ENCODE data around the gene KIF26A. TPM values are rescaled to one million over a fixed set of nuclear protein-coding genes. Genes with fewer than 3 reads are reported as not detected.

KIF26A gene
- total and polyA plus RNA-seq, 7 donors, result 0.99 to 3.2 (median 1.8) TPM

DNA sequence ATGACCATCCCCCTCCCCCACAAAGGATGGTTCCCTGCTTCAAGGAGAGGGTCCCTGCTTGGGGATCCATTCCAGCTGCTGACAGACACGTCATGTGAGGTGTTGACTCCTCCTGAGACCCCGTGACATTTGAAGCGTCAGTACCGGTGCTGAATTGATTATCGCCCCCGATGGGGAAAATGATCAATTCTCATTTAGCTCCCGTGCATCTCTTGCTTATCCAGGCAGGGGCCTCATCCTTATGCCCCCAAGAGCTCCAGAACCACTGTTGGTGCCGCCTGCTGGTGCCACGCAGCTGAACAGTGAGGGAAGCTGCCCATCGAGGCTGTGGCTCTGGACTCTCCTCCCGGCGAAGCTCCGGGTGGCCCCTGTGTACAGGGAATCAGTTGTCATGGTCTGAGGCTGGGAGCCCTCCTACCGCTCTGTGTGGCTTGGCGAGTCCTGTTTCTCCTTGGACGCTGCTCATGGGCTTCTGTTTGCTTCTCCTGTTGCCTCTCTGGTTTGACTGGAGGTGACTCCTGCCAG lies 4.6 kb downstream of the KIF26A start:
- ATAC-seq, result no peak
- Histone ChIP-seq H3K9me3 (no peaks in the 10 kb centered on the region), H3K4me1 (peaks cover 2% of the 10 kb centered on the region), H3K36me3 (ENCODE audit: insufficient read depth in 1 of 2, low read depth in 1 of 2) (no peaks in the 10 kb centered on the region), H3K27me3 (ENCODE audit: insufficient read depth in 3 of 3, low read length in 2 of 3) (peaks cover 0 to 27% (median 6%) of the 10 kb centered on the region in 3 donors), H3K27ac (no peak overlapping the region), H3K4me3 (no peak overlapping the region)
- no peak for DNase-seq
- 61 to 72% (median 64%) methylated on average over 16 of the region's 16 CpGs for WGBS, 3 donors
- TF ChIP-seq, protein P1, sequence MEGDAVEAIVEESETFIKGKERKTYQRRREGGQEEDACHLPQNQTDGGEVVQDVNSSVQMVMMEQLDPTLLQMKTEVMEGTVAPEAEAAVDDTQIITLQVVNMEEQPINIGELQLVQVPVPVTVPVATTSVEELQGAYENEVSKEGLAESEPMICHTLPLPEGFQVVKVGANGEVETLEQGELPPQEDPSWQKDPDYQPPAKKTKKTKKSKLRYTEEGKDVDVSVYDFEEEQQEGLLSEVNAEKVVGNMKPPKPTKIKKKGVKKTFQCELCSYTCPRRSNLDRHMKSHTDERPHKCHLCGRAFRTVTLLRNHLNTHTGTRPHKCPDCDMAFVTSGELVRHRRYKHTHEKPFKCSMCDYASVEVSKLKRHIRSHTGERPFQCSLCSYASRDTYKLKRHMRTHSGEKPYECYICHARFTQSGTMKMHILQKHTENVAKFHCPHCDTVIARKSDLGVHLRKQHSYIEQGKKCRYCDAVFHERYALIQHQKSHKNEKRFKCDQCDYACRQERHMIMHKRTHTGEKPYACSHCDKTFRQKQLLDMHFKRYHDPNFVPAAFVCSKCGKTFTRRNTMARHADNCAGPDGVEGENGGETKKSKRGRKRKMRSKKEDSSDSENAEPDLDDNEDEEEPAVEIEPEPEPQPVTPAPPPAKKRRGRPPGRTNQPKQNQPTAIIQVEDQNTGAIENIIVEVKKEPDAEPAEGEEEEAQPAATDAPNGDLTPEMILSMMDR (IDR thresholded peaks at IDR 0.05), result no peak
- intact Hi-C loops (cut with DNase I), result loop anchor here in 1 of 2 donors (5.0 kb wide), 1 partner anchor 494 kb away; no protein-coding TSS in a partner anchor

DNA sequence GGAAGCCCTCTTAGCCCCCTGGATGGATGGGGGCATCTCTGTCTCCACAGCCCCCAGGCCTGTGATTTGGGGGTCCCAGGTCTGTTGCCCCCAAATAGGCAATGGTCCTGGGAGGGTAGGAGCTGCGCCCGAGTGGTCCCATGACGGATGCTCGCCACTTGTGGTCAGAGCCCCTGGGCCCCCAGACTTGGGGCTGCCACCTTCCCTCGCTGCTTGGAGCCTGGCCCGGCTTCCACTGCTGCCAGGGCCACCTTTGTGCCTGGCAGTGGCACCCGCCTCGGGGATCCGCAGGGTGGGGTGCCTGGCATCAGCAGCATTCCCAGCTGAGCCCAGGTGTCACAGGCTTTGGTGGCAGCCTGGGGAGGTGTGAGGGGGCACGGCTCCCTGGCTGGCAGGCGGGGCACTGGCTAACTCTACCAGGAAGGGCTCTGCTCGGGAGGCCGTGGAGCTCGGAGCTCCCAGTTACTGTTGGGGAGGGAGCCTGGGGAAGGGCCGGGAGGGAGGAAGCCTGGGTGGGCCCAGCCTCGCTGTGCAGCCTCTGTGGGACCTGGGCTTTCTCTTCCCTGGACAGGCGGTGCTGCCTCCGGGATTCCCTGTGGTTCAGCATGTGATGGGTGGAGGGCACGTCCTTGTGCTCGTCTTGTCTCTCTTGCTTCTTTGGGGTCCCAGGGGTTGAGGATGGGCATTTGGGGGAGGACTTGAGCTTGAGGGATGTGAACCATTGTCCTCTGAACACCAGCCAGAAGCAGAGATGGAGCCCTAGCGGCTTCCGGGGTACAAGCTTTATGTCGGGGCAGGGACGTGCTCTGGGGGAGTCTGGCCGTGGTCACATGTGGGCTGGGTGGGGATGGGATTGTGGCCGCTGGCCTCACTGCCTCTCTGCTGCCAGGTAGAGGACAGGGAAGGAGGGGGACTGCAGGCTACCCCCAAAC lies 5.4 kb downstream of the KIF26A start:
- no peak for ATAC-seq
- intact Hi-C loops (cut with DNase I), result loop anchor here in 1 of 2 donors (5.0 kb wide), 1 partner anchor 494 kb away; no protein-coding TSS in a partner anchor
- Histone ChIP-seq H3K36me3 (ENCODE audit: insufficient read depth in 1 of 2, low read depth in 1 of 2) (no peaks in the 10 kb centered on the region), H3K27ac (no peak overlapping the region), H3K4me1 (no peaks in the 10 kb centered on the region), H3K9me3 (no peaks in the 10 kb centered on the region), H3K4me3 (no peak overlapping the region), H3K27me3 (ENCODE audit: insufficient read depth in 3 of 3, low read length in 2 of 3) (peaks cover 0 to 20% (median 1%) of the 10 kb centered on the region in 3 donors)
- TF ChIP-seq, protein P1 (IDR thresholded peaks at IDR 0.05), result no peak
- 69 to 77% (median 75%) methylated on average over 23 to 26 of the region's 26 CpGs for WGBS, 3 donors
- peak; percentile 10 to 46 for DNase-seq

DNA sequence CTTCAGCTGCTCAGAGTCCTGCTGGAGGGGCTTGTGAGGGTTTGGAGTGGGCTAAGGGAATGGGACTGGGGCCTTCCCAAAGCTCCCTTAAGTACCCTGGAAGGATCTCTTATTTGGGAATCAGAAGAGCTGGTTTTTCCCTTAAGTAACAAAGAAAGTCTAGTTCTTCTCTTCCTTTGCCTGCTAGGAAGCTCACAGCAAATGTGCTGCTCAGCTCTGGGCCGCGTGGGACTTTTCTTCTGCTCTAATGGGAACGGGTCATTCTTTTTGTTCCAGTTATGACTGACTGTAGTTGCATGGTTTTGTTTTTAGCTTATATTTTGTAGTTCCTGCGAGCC lies 6.0 kb downstream of the KIF26A start:
- H3K36me3 ChIP-seq (ENCODE audit: insufficient read depth in 1 of 2, low read depth in 1 of 2), result no peaks in the 10 kb centered on the region
- ATAC-seq (no peak), DNase-seq (no peak)
- peaks cover 0 to 14% (median 0%) of the 10 kb centered on the region in 3 donors for H3K27me3 ChIP-seq (ENCODE audit: insufficient read depth in 3 of 3, low read length in 2 of 3)
- intact Hi-C loops (cut with DNase I), result loop anchor here in 1 of 2 donors (5.0 kb wide), 1 partner anchor 493 kb away; no protein-coding TSS in a partner anchor
- no peak overlapping the region for H3K4me3 ChIP-seq
- TF ChIP-seq, protein P1 (IDR thresholded peaks at IDR 0.05), result no peak
- H3K4me1 ChIP-seq, result no peaks in the 10 kb centered on the region
- H3K27ac ChIP-seq, result no peak overlapping the region
- no peaks in the 10 kb centered on the region for H3K9me3 ChIP-seq
- 77 to 83% (median 79%) methylated on average over 4 of the region's 4 CpGs for WGBS, 3 donors

DNA sequence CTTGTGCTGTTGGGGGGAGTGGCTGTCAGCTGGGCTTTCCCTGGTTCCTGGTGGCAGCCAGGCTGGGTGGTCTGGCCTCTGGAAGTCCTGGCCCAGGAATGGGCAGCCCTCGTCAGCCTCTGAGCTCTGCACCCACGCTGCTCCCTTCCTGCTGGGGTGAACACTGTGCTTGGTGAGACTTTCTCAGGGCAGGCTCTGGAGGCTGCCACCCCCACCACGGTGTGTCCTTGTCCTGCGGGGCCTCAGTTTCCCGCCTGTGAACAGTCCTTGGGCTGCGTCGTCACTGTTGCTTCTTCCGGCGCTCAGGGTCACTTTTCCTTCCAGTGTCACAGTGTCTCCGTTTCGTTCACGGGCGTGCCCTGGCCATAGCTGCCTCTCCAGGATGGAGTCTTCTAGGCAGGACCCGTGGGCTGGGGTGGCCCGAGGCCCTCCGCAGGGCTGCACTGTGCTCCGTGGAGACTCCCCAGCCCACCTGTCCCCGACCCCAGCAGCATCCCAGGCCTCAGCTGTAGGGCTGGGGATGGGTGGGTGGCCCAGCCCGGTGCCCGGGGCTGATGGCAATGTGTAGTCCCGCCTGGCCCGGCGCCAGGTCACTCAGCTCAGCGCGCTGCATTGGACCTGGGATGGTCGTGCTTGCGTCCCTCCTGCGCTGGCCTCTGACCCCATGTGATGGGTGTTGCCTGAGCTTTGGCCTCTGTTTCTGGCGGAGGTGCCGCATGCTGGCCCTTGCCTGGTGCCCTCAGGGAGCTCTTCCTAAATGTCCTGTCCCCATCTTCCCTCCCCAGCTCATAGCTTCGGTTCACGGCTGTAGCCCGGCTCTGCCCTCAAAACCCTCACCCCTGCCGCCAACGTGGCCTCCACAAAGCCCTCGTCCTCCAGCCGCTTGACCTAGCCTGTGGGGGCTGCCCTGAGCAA lies 6.8 kb downstream of the KIF26A start:
- TF ChIP-seq, protein P1 (IDR thresholded peaks at IDR 0.05), result no peak
- no peak overlapping the region for H3K27ac ChIP-seq
- peaks cover 0 to 9% (median 0%) of the 10 kb centered on the region in 3 donors for H3K27me3 ChIP-seq (ENCODE audit: insufficient read depth in 3 of 3, low read length in 2 of 3)
- H3K4me3 ChIP-seq, result no peak overlapping the region
- WGBS, 3 donors, result 72 to 78% (median 77%) methylated on average over 34 to 37 of the region's 37 CpGs
- intact Hi-C loops (cut with DNase I), result loop anchor here in 1 of 2 donors (5.0 kb wide), 1 partner anchor 492 kb away; no protein-coding TSS in a partner anchor
- ATAC-seq (no peak), DNase-seq (peak; percentile 16 to 40)
- H3K9me3 ChIP-seq, result no peaks in the 10 kb centered on the region
- H3K36me3 ChIP-seq (ENCODE audit: insufficient read depth in 1 of 2, low read depth in 1 of 2), result no peaks in the 10 kb centered on the region
- no peaks in the 10 kb centered on the region for H3K4me1 ChIP-seq

Data from psoas muscle (tissue), 8 donors.